Measurements from ENCODE around the gene LRRC28.
"Not testable (repeated sequence)": the region's sequence is repeated elsewhere in the genome, so short reads cannot be mapped to it uniquely, and the experiment has no call there.

The LRRC28 gene

GRCh38 chr15:99250857-99251841 is at the start of gene LRRC28:
Gene LRRC28, plus strand, starts transcription at chr15:99251481. Its CDS starts 4,477 bp downstream, at chr15:99255958.
- peak; percentile 93 to 95 for DNase-seq

- no peak for DNase-seq
Observed at GRCh38 chr15:99202176-99202552, 49.1 kb upstream of the LRRC28 start.

- no peak for DNase-seq
Observed at GRCh38 chr15:99207672-99208071, 43.6 kb upstream of the LRRC28 start.

- no peak for DNase-seq
Observed at GRCh38 chr15:99209326-99209725, 42.0 kb upstream of the LRRC28 start.

GRCh38 chr15:99210334-99210733 is 40.9 kb upstream of the LRRC28 start:
- no peak for DNase-seq

- no peak for DNase-seq
Observed at GRCh38 chr15:99211926-99212325, 39.4 kb upstream of the LRRC28 start.

- DNase-seq, result no peak
Observed at GRCh38 chr15:99212406-99212805, 38.9 kb upstream of the LRRC28 start.

GRCh38 chr15:99213187-99213811 is 38.0 kb upstream of the LRRC28 start:
- DNase-seq, result no peak

GRCh38 chr15:99224372-99225214 is 26.7 kb upstream of the LRRC28 start:
- no peak for DNase-seq

- no peak for DNase-seq
Observed at GRCh38 chr15:99226802-99227201, 24.5 kb upstream of the LRRC28 start.

- DNase-seq, result no peak
Observed at GRCh38 chr15:99228120-99228770, 23.0 kb upstream of the LRRC28 start.

GRCh38 chr15:99230867-99231266 is 20.4 kb upstream of the LRRC28 start:
- no peak for DNase-seq

GRCh38 chr15:99232740-99233139 is 18.5 kb upstream of the LRRC28 start:
- no peak for DNase-seq

- DNase-seq, result not testable (repeated sequence)
Observed at GRCh38 chr15:99234160-99234559, 17.1 kb upstream of the LRRC28 start.

GRCh38 chr15:99238849-99239248 is 12.4 kb upstream of the LRRC28 start:
- DNase-seq, result no peak

- no peak for DNase-seq
Observed at GRCh38 chr15:99239545-99240198, 11.6 kb upstream of the LRRC28 start.

GRCh38 chr15:99241752-99242151 is 9.5 kb upstream of the LRRC28 start:
- no peak for DNase-seq

- DNase-seq, result no peak
Observed at GRCh38 chr15:99244306-99244705, 7.0 kb upstream of the LRRC28 start.

GRCh38 chr15:99247062-99247461 is 4.2 kb upstream of the LRRC28 start:
- no peak for DNase-seq

GRCh38 chr15:99248000-99248715 is 3.1 kb upstream of the LRRC28 start:
- DNase-seq, result no peak

- DNase-seq, result no peak
Observed at GRCh38 chr15:99249270-99249841, 1.9 kb upstream of the LRRC28 start, which contains the start of gene TTC23. Gene TTC23, minus strand, starts transcription at chr15:99249581. Its CDS starts 20,869 bp downstream, at chr15:99228712.
